ENCODE data around the gene ZBTB7C. TPM values are rescaled to one million over a fixed set of nuclear protein-coding genes. Genes with fewer than 3 reads are reported as not detected.

The ZBTB7C gene
- total and polyA plus RNA-seq, 2 of the 4 experiments (the other 2 are of a cell fraction) = not detected

GRCh38 chr18:48110797-48111196 lies 298.4 kb downstream of the ZBTB7C start:
- ATAC-seq (ENCODE audit: low read depth) (no peak), DNase-seq (no peak)
- Histone ChIP-seq H3K9me1 (ENCODE audit: insufficient read depth, low read length) (no peaks in the 10 kb centered on the region), H2BK5ac (ENCODE audit: low read depth, low read length, poor library complexity, severe bottlenecking) (no peak overlapping the region), H2BK20ac (ENCODE audit: low read depth, low read length) (no peak overlapping the region), H4K20me1 (ENCODE audit: insufficient read depth, low read length) (no peaks in the 10 kb centered on the region), H4K8ac (ENCODE audit: low read depth in 2 of 2, low read length in 2 of 2) (no peak overlapping the region), H3K79me1 (ENCODE audit: low read depth in 1 of 2, low read length in 2 of 2) (no peaks in the 10 kb centered on the region), H3K56ac (ENCODE audit: extremely low read depth, insufficient read depth, low read length) (no peak overlapping the region), H3K27me3 (ENCODE audit: control insufficient read depth, insufficient read depth, low read length) (peaks cover 9% of the 10 kb centered on the region), H4K5ac (ENCODE audit: low read depth, low read length) (no peak overlapping the region), H2AK9ac (replicated peaks; ENCODE audit: low read depth, low read length, poor library complexity) (no peak overlapping the region), H3K9ac (ENCODE audit: low read depth, low read length) (no peak overlapping the region), H3K14ac (replicated peaks; ENCODE audit: low read depth, low read length) (no peak overlapping the region), H3K27ac (ENCODE audit: insufficient read depth, low read length) (no peak overlapping the region), H2BK120ac (ENCODE audit: low read depth, low read length) (no peak overlapping the region), H2BK15ac (ENCODE audit: low read depth, low read length) (no peak overlapping the region), H3K23ac (ENCODE audit: low read depth, low read length) (no peak overlapping the region), H3K4ac (ENCODE audit: low read depth, low read length) (no peak overlapping the region), H2AK5ac (ENCODE audit: low read depth, low read length) (no peak overlapping the region), H3K4me3 (ENCODE audit: insufficient read depth, low read depth, low read length) (no peak overlapping the region), H2AFZ (replicated peaks; ENCODE audit: low read length, poor library complexity) (no peak overlapping the region), H3K18ac (ENCODE audit: low read depth, low read length) (no peak overlapping the region), H3K4me2 (ENCODE audit: low read depth, low read length) (no peak overlapping the region), H3K4me1 (ENCODE audit: control insufficient read depth, insufficient read depth, low read length) (no peaks in the 10 kb centered on the region), H3K9me3 (ENCODE audit: control insufficient read depth, insufficient read depth, low read length) (no peaks in the 10 kb centered on the region), H4K91ac (ENCODE audit: insufficient read depth, low read depth, low read length) (no peak overlapping the region), H3K36me3 (ENCODE audit: control insufficient read depth, insufficient read depth, low read length) (no peaks in the 10 kb centered on the region)
- CTCF ChIA-PET = no interaction called here
- no peak for TF ChIP-seq BHLHE40 (IDR thresholded peaks at IDR 0.05; ENCODE audit: low read depth, low read length)
- TF ChIP-seq RFX5 (IDR thresholded peaks at IDR 0.05; ENCODE audit: low read depth, low read length) = no peak
- TF ChIP-seq RCOR1 (IDR thresholded peaks at IDR 0.05; ENCODE audit: insufficient replicate concordance, low read length) = no peak
- TF ChIP-seq FOS (IDR thresholded peaks at IDR 0.05; ENCODE audit: low read depth, low read length) = no peak
- no peak for TF ChIP-seq RAD21 (IDR thresholded peaks at IDR 0.05; ENCODE audit: low read length)
- no peak for TF ChIP-seq MXI1 (IDR thresholded peaks at IDR 0.05; ENCODE audit: borderline replicate concordance, low read depth, low read length)
- no peak for TF ChIP-seq SMC3 (IDR thresholded peaks at IDR 0.05; ENCODE audit: low read depth, low read length)
- TF ChIP-seq ELK1 (IDR thresholded peaks at IDR 0.05; ENCODE audit: borderline replicate concordance, low read depth, low read length) = no peak
- no peak for TF ChIP-seq NFE2L2 (IDR thresholded peaks at IDR 0.05; ENCODE audit: low read depth, low read length)
- no peak for TF ChIP-seq USF2 (IDR thresholded peaks at IDR 0.05; ENCODE audit: low read depth, low read length)
- no peak for TF ChIP-seq POLR2A (IDR thresholded peaks at IDR 0.05; ENCODE audit: low read depth, low read length)
- TF ChIP-seq MAFK (IDR thresholded peaks at IDR 0.05; ENCODE audit: low read depth, low read length) = no peak
- no peak for TF ChIP-seq CHD1 (IDR thresholded peaks at IDR 0.05; ENCODE audit: low read depth, low read length)
- no peak for TF ChIP-seq MAZ (IDR thresholded peaks at IDR 0.05; ENCODE audit: borderline replicate concordance, low read depth, low read length)
- no peak for TF ChIP-seq CTCF (conservative IDR thresholded peaks at IDR 0.05; ENCODE audit: low read depth, low read length)
- 41% methylated on average over 2 of the region's 7 CpGs; no CpG with 5 or more reads in 1 of the 2 experiments for WGBS, 2 experiments (ENCODE audit: extremely low coverage in 2 of 2, insufficient read length in 1 of 2)
- dilution Hi-C loops (cut with HindIII; ENCODE audit: low sequenced_read_pairs, unreplicated experiment) = no loop called here
- BruUV-seq (replicated peaks) = no TSS peak
- POLR2A ChIA-PET (ENCODE audit: unreplicated experiment) = no interaction called here
- in situ Hi-C loops (cut with MboI; ENCODE audit: low sequenced_read_pairs) = no loop called here
- intact Hi-C loops (cut with micrococcal nuclease) = no loop called here
